UCSD-AML1 (cell line): ENCODE measurements around the gene SLC26A11.
A peak's percentile ranks its signal among the peaks of the same experiment; 100 is the strongest.

ENCODE experiments used
- DNase-seq: peaks from one replicate; lab custom pipeline; 2025; ENCODE audit not compliant: unreplicated experiment; lab: John Stamatoyannopoulos, UW

The SLC26A11 gene

DNA sequence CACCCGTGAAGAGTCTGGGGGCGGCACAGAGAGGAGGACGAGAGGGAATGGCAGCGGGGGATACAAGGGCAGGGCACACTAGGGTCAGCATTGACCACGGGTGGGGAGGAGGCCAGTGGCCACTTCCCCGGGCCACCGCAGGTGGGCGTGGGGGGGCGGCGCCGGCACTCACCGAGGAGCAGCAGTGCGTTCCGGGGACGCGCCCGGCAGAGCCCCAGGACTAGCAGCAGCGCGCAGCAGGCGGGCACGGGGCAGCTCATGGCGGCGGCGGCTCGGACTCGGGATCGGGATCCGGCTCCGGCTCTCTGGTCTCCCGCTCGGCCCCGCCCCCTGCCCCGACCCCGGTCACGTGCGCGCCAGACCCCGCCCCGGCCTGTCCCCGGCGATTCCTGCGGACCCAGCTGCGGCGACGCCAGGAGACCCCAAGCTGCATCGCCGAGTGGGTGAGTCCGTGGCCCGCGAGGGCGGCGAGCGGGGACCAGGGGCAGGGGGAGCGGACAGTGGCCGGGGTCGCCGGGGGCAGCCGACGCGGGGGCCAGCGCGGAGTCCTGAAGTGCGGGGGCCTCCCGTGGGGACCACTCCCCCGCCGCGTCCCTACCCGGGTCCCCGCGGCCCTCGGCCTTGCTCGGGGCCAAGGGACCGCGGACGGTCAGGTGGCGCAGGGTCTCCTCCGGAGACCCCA lies at the start of gene SLC26A11, which contains the start of gene SGSH:
TSS of gene SLC26A11 (plus strand) at position 374 of the 682 bp plus-strand sequence. CDS start 1,134 bp downstream, outside the sequence.
TSS of gene SGSH (minus strand) at position 280 of the 682 bp plus-strand sequence. CDS start at position 260, 20 bp downstream.
- DNase-seq, result peak; percentile 43

DNA sequence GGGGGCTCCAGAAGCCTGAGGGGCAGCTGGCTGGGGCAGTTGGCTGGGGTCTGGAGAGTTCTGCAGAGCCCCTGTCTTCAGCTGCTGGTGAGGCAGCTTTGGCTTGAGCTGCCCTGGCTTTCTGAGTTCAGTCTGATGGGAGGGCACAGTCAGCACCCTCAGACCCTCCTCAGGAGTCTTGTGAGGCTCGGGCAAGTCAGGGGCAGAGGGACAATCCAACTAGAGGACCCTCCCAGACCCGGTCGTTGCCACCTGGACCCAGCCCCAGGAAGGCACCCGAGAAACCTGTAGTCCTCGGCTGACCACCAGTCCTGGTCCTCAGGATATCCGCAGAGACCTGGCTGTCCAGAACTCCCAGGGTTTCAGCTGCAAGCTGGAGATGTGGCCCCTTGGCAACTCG lies 48.5 kb upstream of the SLC26A11 start:
- no peak for DNase-seq

DNA sequence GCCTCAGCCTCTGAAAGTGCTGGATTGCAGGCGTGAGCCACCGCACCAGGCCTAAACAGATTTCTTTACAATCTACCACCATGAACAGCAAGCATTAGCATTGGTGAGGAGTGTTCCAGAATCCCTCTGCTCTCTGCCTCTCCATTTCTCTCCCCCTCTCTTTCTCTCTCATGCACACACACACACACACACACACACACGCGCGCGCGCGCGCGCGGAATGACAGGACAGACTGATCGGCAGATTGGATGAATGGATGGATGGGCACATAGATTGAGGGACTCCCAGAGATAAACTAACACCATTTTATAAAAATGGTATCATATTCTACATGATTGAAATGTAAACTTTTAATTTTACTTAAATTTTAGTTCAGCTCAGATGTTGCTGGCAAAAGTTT lies 47.1 kb upstream of the SLC26A11 start:
- DNase-seq, result no peak

DNA sequence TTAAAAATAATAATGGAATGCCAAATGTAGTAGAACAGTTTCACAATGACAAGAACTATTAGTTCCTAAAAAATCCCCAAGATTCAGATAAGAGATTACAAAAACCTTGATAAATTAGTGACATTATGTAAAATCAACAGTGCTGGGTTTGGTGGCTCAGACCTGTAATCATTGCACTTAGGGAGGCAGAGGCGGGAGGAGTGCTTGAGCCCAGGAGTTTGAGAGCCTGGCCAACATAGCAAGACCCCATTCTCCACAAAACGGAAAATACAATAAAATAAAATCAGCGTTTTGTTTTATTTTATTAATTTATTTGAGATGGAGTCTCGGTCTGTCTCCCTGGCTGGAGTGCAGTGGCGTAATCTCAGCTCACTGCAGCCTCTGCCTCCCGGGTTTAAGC lies 46.3 kb upstream of the SLC26A11 start:
- DNase-seq, result no peak

DNA sequence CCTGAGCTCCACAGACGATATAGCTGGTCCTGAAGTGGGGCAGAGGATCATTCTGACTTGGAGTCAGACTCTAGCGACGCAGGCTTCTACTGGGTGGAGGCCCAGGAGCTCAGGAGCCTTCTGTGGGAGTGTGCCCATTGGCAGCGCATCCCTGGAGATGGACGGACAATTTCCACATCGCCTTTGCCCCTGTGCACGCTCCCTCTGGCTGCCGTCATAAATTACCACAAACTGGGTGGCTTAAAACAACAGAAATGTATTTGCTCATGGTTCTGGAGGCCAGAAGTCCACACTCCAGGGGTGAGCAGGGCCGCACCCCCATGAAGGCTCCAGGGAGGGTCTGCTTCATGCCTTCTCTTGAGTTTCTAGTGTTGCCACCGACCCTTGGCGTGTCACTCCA lies 43.5 kb upstream of the SLC26A11 start:
- DNase-seq, result no peak

DNA sequence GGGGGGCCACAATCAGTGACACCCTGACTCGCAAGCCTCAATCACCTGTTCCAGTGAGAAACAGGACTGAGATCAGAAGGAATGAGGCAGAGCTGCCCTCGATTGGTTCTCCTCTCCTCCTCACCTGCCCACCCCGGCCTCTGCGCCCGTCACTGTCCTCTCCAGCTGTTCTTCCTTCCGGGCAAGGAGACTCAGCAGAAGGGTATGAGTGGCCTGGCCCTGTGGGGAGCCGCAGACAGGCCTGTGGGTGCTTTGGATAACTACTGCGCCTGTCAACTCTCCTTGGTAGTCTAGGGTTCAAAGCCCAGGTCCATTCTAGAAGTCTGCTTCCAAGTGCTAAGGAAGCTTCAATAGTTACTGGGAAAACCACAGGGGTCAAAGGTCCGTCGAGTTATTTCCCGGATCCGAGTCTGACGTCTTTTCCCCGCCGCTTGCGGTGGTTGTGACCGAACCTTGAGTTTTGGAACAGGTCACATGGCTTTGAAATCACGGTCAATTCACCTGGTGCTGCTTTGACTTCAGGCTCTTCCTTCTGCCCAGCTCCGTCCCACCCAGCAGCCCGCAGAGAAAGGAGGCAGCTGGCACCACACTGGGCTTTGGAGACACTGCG lies 42.1 kb upstream of the SLC26A11 start:
- no peak for DNase-seq

DNA sequence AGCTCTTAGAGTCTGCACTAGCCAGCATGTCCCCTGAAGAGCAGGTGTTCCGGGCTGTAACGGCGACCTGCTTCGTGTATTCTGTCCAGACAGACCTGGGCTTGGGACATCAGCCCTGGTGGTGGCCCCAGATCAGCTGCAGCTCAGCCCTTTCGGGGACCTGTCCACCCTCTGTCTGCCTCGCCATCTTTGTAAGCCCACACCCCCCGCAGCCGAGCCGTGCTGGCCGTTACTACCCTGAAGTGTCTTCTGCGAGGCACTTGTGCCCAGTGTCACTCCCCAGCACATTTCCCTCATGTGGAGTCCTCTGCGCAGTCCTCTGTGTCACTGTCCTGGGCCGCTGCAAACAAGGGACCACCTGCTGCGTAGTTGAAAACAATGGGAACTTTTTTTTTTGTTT lies 40.0 kb upstream of the SLC26A11 start:
- DNase-seq, result no peak

DNA sequence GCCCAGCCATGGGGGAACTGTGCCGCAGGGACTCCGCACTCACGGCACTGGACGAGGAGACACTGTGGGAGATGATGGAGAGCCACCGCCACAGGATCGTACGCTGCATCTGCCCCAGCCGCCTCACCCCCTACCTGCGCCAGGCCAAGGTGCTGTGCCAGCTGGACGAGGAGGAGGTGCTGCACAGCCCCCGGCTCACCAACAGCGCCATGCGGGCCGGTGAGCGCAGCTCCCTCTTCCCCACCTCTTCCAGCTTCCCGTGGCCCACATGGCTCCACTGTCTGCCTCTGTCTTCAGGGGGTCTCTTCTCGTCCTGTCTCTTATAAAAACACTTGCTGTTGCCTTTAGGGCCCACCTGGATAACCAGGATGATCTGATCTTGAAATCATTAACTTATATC lies 38.8 kb upstream of the SLC26A11 start:
- DNase-seq, result no peak

DNA sequence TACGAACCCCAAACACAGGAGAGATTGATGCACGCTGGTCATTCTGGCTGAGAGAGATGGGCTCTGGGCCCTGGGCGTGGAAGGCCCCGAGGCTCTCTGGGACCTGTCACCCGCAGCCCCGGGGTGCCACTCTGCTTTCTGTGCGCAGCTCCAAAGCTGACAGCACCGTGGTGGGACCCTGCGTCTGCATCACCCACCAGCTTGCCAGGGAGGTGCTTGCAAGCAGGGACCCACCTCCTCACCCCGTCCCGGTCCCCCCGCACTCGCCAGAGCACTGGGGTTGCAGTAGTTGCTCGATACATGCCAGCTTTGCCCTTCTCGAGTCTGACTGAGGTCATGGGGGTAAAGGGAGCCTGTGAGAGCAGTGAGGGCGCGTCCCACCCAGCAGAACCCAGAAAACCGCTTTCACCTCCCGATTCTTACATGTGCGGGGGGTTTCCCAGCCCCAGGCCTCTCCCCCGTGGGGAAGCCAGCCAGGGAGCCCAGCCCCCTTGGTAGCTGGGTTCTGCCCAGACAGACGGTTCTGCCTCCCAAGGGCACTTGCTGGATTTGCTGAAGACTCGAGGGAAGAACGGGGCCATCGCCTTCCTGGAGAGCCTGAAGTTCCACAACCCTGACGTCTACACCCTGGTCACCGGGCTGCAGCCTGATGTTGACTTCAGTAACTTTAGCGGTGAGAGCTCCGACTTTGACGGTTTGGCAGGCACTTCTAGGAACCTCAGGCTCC lies 37.9 kb upstream of the SLC26A11 start:
- DNase-seq, result no peak

DNA sequence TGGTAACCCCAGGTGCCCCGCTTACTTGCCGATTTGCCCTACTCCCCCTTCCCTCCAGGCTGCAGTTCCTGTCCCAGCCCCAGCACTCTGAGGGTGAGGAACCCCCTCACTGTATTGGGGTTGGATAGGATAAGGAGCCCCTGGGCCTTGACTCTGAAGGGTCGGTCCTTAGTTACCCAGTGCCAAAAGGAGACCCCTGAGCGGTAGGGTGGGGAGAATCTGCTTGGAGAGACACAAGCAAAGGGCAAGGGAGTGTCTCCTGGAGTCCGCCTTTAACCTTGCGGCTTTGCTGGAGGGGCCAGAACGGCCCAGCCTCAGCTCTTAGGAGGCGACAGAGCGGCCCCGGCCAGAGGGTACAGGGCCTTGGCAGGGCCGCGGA lies 37.4 kb upstream of the SLC26A11 start:
- DNase-seq, result no peak

DNA sequence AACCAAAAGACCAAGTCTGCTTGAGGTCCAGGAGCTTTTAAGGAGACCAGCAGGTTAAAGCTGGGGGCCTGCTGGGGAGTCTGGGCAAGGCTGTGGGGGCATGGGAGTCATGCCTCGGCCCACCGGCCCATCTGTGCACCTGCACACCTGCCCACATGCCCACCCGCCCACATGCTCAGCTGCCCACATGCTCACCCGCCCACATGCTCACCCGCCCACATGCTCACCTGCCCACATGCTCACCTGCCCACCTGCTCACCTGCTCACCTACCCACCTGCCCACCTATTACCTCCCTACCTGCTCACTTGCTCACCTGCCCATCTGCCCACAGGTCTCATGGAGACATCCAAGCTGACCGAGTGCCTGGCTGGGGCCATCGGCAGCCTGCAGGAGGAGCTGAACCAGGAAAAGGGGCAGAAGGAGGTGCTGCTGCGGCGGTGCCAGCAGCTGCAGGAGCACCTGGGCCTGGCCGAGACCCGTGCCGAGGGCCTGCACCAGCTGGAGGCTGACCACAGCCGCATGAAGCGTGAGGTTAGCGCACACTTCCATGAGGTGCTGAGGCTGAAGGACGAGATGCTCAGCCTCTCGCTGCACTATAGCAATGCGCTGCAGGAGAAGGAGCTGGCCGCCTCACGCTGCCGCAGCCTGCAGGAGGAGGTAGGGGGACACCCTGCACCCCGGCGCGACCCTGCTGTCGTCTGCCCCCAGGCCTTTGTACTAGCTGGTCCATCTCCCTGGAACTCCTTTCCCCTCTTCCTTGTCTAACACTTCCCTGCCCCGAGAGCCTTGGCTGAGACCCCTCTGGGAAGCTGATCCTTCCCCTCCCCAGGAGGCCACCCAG lies 36.4 kb upstream of the SLC26A11 start:
- DNase-seq, result no peak

DNA sequence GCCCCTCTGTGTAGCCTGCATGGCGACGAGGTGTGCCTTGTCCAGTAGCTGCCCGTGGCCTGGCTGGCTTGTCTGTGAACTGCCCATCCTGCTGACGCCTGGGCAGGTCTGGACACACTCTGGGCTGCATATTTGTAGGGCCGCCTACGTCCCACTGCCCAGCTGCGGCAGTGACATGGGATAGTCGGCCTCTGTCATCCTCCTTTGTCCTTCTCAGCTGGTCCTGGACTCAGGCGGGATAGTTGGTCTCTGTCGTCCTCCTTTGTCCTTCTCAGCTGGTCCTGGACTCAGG lies 35.9 kb upstream of the SLC26A11 start:
- no peak for DNase-seq

DNA sequence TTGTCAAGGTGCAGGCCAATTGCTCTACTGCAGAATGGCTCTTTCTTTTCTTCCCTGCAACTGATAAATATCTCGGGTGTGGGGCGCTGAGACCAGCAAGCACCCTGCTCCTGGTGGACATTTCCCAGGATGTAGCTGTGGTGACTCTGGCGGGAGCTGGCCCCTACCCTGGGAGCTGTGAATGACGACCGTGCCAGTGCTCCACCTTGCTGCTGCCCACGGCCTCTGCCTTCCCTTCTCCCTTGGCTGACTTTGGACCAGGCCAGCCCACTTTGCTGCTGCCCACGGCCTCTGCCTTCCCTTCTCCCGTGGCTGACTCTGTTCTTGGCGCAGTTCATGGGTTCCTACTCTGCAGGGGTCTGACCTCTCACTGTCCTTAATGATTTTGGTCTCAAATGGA lies 34.3 kb upstream of the SLC26A11 start:
- no peak for DNase-seq

DNA sequence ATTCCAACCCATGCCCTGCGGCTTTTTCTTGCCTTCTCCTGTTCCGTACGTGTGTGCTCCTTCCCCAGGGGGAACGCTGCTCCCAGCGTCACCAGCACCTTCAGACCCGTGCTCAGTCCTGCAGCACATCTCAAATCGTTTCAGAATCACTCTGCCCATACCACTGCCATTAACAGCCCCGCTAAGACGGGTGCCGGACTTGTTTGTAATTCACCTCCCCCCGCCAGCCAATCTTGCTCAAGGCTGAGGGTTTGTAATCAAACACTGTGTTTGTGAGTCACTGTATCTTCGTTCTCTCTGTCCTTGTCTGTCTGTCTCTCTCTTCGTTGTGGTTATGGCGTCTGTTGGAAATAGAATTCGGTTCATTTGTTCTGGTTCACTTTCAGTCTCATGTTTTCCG lies 33.1 kb upstream of the SLC26A11 start:
- no peak for DNase-seq

DNA sequence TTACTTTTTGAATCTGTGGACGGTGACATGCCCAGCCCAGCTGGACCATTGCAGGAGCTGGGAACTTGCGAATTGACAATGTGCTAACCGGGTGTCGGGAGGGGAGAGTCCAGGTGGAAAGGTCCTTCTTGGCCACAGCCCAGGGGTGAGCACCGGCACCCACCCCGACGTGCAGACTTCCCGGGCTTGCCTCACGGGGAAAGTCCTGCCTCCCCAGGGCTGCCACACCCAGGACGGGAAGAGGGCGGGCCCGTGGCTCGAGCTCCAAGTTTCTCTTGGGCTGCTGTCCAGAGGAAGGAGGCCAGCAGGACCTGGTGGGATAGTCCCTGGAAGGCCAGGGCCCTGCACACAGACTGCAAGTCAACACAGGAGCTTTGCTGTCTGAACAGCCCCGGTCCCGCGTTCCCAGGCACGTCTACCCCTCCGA lies 32.7 kb upstream of the SLC26A11 start:
- no peak for DNase-seq

DNA sequence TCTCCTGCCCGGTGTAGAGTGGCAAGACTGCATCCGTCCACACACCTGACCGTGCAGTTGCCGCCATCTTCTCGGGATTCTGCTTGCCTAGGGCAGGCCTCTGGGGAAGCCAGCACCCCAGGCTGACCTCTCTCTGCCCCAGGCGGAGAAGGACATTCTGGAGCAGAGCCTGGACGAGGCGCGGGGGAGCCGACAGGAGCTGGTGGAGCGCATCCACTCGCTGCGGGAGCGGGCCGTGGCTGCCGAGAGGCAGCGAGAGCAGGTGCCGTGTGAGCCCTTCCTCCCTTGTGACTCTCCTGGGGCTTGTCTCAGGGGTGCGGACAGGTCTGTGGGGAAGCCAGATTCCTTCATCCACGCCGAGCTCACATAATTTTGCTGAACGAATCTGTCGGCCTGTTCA lies 30.6 kb upstream of the SLC26A11 start:
- no peak for DNase-seq

DNA sequence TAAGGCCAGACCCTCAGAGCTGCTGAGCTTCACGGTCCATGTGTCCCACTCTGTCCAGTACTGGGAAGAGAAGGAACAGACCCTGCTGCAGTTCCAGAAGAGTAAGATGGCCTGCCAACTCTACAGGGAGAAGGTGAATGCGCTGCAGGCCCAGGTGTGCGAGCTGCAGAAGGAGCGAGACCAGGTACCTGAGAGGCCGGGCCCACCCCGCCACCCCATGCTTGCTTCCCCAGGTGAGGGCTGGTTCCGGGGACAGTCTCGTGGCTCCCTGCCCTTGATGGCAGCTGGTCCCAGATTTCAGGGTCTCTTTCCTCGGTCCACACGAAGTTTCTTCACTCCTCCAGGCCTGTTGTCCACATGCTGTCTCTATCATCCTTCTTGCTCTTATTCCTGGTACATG lies 29.5 kb upstream of the SLC26A11 start:
- no peak for DNase-seq

DNA sequence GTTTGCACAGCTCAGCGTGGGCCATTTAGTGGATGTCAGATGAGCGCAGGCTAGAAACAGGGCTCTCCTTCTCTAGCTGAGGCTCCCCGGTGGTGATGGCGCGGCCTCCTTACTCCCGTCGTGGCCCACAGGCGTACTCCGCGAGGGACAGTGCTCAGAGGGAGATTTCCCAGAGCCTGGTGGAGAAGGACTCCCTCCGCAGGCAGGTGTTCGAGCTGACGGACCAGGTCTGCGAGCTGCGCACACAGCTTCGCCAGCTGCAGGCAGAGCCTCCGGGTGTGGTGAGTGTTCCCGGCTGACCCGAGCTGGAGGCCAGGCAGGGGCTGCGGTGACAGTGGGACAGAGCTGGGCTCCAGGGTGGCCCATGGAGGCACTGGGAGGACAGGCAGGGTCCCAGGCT lies 29.0 kb upstream of the SLC26A11 start:
- DNase-seq, result no peak

DNA sequence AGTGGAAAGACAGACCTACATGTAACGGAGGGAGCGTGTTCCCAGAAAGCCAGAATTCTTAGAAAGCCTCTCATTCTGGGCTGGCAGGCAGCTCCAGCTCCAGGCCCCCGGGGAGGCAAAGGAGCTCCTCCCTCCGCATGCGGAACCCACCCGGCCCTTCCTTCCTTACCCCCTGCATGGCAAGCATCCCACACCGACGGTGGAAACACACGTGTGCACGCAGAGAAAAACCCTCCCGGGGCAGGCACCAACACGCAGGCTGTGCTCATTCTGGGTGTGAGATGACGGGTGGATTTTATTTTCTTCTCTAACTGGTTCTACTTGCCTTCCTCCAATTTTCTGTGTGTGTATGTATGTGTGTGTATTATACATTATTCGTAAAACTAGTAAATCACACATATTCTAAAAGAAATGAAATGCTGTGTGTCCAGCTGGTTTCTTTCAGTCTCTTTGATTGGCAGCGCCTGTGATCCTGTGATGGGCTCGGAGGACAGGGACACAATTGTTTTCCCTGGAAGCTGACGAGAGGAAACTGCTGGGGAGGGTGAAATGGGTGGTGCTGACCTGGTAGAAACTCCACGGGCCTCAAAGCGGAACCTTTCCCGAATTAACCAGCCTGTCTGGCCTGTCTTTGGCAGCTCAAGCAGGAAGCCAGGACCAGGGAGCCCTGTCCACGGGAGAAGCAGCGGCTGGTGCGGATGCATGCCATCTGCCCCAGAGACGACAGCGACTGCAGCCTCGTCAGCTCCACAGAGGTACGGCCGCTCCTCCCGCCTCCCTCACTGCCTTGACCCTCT lies 28.2 kb upstream of the SLC26A11 start:
- DNase-seq, result no peak

DNA sequence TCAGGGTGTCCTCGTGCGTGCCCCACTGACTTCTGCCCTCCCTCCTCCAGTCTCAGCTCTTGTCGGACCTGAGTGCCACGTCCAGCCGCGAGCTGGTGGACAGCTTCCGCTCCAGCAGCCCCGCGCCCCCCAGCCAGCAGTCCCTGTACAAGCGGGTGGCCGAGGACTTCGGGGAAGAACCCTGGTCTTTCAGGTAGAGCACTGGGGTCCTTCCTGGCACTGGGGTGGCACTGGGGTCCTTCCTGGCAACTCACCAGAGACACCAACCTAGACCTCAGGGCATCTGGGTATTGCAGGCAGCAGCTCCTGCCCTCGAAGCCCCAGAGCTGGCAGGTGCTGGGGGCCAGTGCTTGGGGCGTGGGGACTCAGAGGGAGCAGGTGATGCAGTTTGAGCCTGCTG lies 25.1 kb upstream of the SLC26A11 start:
- DNase-seq, result no peak
